Measurements from ENCODE around the gene EPHA1. TPM values are rescaled to one million over a fixed set of nuclear protein-coding genes. Genes with fewer than 3 reads are reported as not detected.

EPHA1 gene
- total and polyA plus RNA-seq, 2 of the 4 experiments (the other 2 are of a cell fraction) = 0.10 TPM; not detected in 1

GRCh38 chr7:143452495-143452894 lies 43.8 kb upstream of the EPHA1 start:
- Histone ChIP-seq H2BK20ac (ENCODE audit: low read depth, low read length) (no peak overlapping the region), H3K4ac (ENCODE audit: low read depth, low read length) (no peak overlapping the region), H3K4me1 (ENCODE audit: control insufficient read depth, insufficient read depth, low read length) (peaks cover 7% of the 10 kb centered on the region), H4K5ac (ENCODE audit: low read depth, low read length) (no peak overlapping the region), H3K9ac (ENCODE audit: low read depth, low read length) (no peak overlapping the region), H2AK9ac (replicated peaks; ENCODE audit: low read depth, low read length, poor library complexity) (no peak overlapping the region), H2BK5ac (ENCODE audit: low read depth, low read length, poor library complexity, severe bottlenecking) (no peak overlapping the region), H2BK120ac (ENCODE audit: low read depth, low read length) (no peak overlapping the region), H4K91ac (ENCODE audit: insufficient read depth, low read depth, low read length) (no peak overlapping the region), H3K18ac (ENCODE audit: low read depth, low read length) (peak overlapping the region; percentile 46; the same call in 1 of the 2 replicates), H3K79me1 (ENCODE audit: low read depth in 1 of 2, low read length in 2 of 2) (no peaks in the 10 kb centered on the region), H3K36me3 (ENCODE audit: control insufficient read depth, insufficient read depth, low read length) (no peaks in the 10 kb centered on the region), H3K9me1 (ENCODE audit: insufficient read depth, low read length) (peaks cover 4% of the 10 kb centered on the region), H3K4me2 (ENCODE audit: low read depth, low read length) (no peak overlapping the region; the same call in 1 of the 2 replicates), H3K56ac (ENCODE audit: extremely low read depth, insufficient read depth, low read length) (no peak overlapping the region), H3K9me3 (ENCODE audit: control insufficient read depth, insufficient read depth, low read length) (no peaks in the 10 kb centered on the region), H4K20me1 (ENCODE audit: insufficient read depth, low read length) (no peaks in the 10 kb centered on the region; the same call in 1 of the 2 replicates), H3K27ac (ENCODE audit: insufficient read depth, low read length) (no peak overlapping the region), H3K14ac (replicated peaks; ENCODE audit: low read depth, low read length) (no peak overlapping the region), H2BK15ac (ENCODE audit: low read depth, low read length) (0 out of 3 replicates have a peak overlapping the region, but pooled peaks have one; percentile 40), H3K23ac (ENCODE audit: low read depth, low read length) (no peak overlapping the region), H2AFZ (replicated peaks; ENCODE audit: low read length, poor library complexity) (no peak overlapping the region), H2AK5ac (ENCODE audit: low read depth, low read length) (no peak overlapping the region), H3K27me3 (ENCODE audit: control insufficient read depth, insufficient read depth, low read length) (peaks cover 2% of the 10 kb centered on the region; the same call in 1 of the 2 replicates), H3K4me3 (ENCODE audit: insufficient read depth, low read depth, low read length) (no peak overlapping the region), H4K8ac (ENCODE audit: low read depth in 2 of 2, low read length in 2 of 2) (no peak overlapping the region)
- DNase-seq = peak; percentile 51
- TF ChIP-seq MAZ (IDR thresholded peaks at IDR 0.05; ENCODE audit: borderline replicate concordance, low read depth, low read length) (no peak), BHLHE40 (IDR thresholded peaks at IDR 0.05; ENCODE audit: low read depth, low read length) (no peak), CEBPB (IDR thresholded peaks at IDR 0.05; ENCODE audit: low read depth, low read length) (no peak), CHD1 (IDR thresholded peaks at IDR 0.05; ENCODE audit: low read depth, low read length) (no peak), MXI1 (IDR thresholded peaks at IDR 0.05; ENCODE audit: borderline replicate concordance, low read depth, low read length) (no peak)
- TF ChIP-seq, protein P1, sequence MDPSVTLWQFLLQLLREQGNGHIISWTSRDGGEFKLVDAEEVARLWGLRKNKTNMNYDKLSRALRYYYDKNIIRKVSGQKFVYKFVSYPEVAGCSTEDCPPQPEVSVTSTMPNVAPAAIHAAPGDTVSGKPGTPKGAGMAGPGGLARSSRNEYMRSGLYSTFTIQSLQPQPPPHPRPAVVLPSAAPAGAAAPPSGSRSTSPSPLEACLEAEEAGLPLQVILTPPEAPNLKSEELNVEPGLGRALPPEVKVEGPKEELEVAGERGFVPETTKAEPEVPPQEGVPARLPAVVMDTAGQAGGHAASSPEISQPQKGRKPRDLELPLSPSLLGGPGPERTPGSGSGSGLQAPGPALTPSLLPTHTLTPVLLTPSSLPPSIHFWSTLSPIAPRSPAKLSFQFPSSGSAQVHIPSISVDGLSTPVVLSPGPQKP (IDR thresholded peaks at IDR 0.05; ENCODE audit: borderline replicate concordance, low read depth, low read length) = no peak
- no TSS peak for BruUV-seq (replicated peaks)
- no CpG with 5 or more reads among the region's 2 CpGs for WGBS, 2 experiments (ENCODE audit: extremely low coverage in 2 of 2, insufficient read length in 1 of 2)
- intact Hi-C loops (cut with micrococcal nuclease) (loop anchor here (2.0 kb wide), 1 partner anchor 16 kb away; no protein-coding TSS in a partner anchor), in situ Hi-C loops (cut with MboI; ENCODE audit: low sequenced_read_pairs) (no loop called here), dilution Hi-C loops (cut with HindIII; ENCODE audit: low sequenced_read_pairs, unreplicated experiment) (no loop called here)
- POLR2A ChIA-PET (ENCODE audit: unreplicated experiment) = no interaction called here
- CTCF ChIA-PET = no interaction called here
- no peak for ATAC-seq (ENCODE audit: low read depth)

All from IMR-90 (cell line).